ENCODE measurements around the gene AGBL4.

DNA sequence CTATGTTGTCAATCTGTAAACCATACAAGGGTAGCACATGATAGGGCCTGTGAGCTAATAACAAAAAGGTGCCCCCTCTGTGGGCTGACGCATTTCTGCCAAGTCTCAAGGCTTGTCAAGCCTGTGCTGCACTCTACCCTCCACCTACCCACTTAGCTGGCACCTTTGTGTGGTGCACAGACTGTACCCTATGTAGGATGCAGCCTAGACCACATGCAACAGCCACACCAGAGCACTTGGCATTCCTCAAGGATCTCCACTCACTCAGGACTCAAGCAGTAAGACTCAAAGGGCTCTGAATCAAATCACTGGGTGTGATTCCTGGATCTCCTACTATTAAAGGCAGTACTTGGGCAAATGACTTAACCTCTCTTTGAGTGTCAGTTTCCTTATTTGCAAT, 1380.6 kb downstream of the AGBL4 start:
- TF ChIP-seq CTCF (conservative IDR thresholded peaks at IDR 0.05; ENCODE audit: low read depth, low read length) (no peak), EZH2phosphoT487 (IDR thresholded peaks at IDR 0.05; ENCODE audit: borderline replicate concordance, low read length) (no peak)
